H1 (cell line): ENCODE measurements around the gene MUC22. TPM values are rescaled to one million over a fixed set of nuclear protein-coding genes. Genes with fewer than 3 reads are reported as not detected.

ENCODE experiments used
- CTCF ChIA-PET: fragments of 300-600 bp; sonication (Branson Sonifier 250); formaldehyde crosslinking; loops from one replicate; lab custom pipeline; 2021; ENCODE audit not compliant: partially characterized antibody; lab: Charles Lee
- POLR2A ChIA-PET: fragments of 300-600 bp; sonication (Branson Sonifier 250); formaldehyde crosslinking; loops from one replicate; lab custom pipeline; 2021; ENCODE audit warnings: inconsistent platforms; ENCODE audit not compliant: partially characterized antibody; lab: Charles Lee
- DNase-seq, 2 experiments: peaks; one replicate each; pipeline versions ENCODE4 v3.0.0 to v3.0.0-alpha.2; 2010 to 2022; ENCODE audit warnings: low spot score in 2 of 2, low read depth in 1 of 2, mixed read lengths in 1 of 2
- FAIRE-seq: peaks from 2 replicates; lab custom pipeline; 2011; peaks lifted over from hg19 to GRCh38; lab: Jason Lieb, UNC
- H2AFZ ChIP-seq: 2 replicates; pipeline ENCODE4 v1.8.1; 2012; ENCODE audit warnings: low read length, inconsistent platforms
- H2AK5ac ChIP-seq: 2 replicates; pipeline ENCODE4 v1.6.1; 2013; ENCODE audit warnings: low read depth, low read length
- H2BK120ac ChIP-seq: replicated peaks from 2 replicates; pipeline ENCODE3; 2013; ENCODE audit warnings: low read depth, low read length, inconsistent platforms
- H2BK12ac ChIP-seq: 2 replicates; pipeline ENCODE4 v1.6.1; 2013; ENCODE audit warnings: low read depth, low read length
- H2BK15ac ChIP-seq: 2 replicates; pipeline ENCODE4 v1.6.1; 2013; ENCODE audit warnings: low read length
- H2BK20ac ChIP-seq: 2 replicates; pipeline ENCODE4 v1.6.1; 2013; ENCODE audit warnings: low read length
- H2BK5ac ChIP-seq: 2 replicates; pipeline ENCODE4 v1.6.1; 2013; ENCODE audit warnings: low read depth, low read length
- H3K14ac ChIP-seq: 2 replicates; pipeline ENCODE4 v1.6.1; 2013; ENCODE audit warnings: inconsistent platforms; ENCODE audit not compliant: insufficient read length
- H3K18ac ChIP-seq: 2 replicates; pipeline ENCODE4 v1.6.1; 2013; ENCODE audit warnings: low read length; ENCODE audit errors: extremely low read depth
- H3K23ac ChIP-seq: 2 replicates; pipeline ENCODE4 v1.6.1; 2013; ENCODE audit warnings: inconsistent platforms; ENCODE audit not compliant: insufficient read length
- H3K23me2 ChIP-seq: 2 replicates; pipeline ENCODE4 v1.6.1; 2013; ENCODE audit warnings: low read depth, low read length
- H3K27ac ChIP-seq: 2 replicates; pipeline ENCODE4 v1.6.1; 2011; ENCODE audit warnings: low read depth, low read length, inconsistent platforms
- H3K27me3 ChIP-seq, 4 experiments: replicated peaks in 1 of 4; 1 replicate in 1 of 4; 2 replicates in 3 of 4; pipeline versions ENCODE4 v1.6.1 to v1.8.1; 2011 to 2013; ENCODE audit warnings: low read length in 3 of 4, mild to moderate bottlenecking in 3 of 4, inconsistent platforms in 2 of 4, mixed read lengths in 2 of 4, moderate library complexity in 1 of 4; ENCODE audit not compliant: control insufficient read depth in 3 of 4, insufficient read depth in 3 of 4; ENCODE audit errors: extremely low read depth in 1 of 4
- H3K36me3 ChIP-seq, 4 experiments: 2 replicates each; pipeline versions ENCODE4 v1.6.1 to v1.8.1; 2011 to 2013; ENCODE audit warnings: mild to moderate bottlenecking in 4 of 4, low read length in 3 of 4, moderate library complexity in 2 of 4, control low read depth in 1 of 4, inconsistent platforms in 1 of 4; ENCODE audit not compliant: insufficient read depth in 4 of 4, control insufficient read depth in 2 of 4
- H3K4ac ChIP-seq: replicated peaks from 2 replicates; pipeline ENCODE3; 2013; ENCODE audit warnings: low read length, low read depth, mixed read lengths, inconsistent platforms; ENCODE audit not compliant: insufficient read length
- H3K4me1 ChIP-seq, 4 experiments: replicated peaks in 1 of 4; 1 replicate in 1 of 4; 2 replicates in 3 of 4; pipeline versions ENCODE4 v1.6.1 to v1.8.1; 2011 to 2013; ENCODE audit warnings: low read length in 3 of 4, inconsistent platforms in 2 of 4, mixed read lengths in 1 of 4; ENCODE audit not compliant: insufficient read depth in 4 of 4, control insufficient read depth in 3 of 4
- H3K4me2 ChIP-seq, 2 experiments: 2 replicates each; pipeline versions ENCODE4 v1.6.1 to v1.8.1; 2011 to 2013; ENCODE audit warnings: low read depth in 2 of 2, low read length in 2 of 2, control low read depth in 1 of 2, inconsistent platforms in 1 of 2, mild to moderate bottlenecking in 1 of 2; ENCODE audit not compliant: insufficient read depth in 1 of 2
- H3K4me3 ChIP-seq, 4 experiments: fragments of 200-600, 300-600 bp in 1 of 4; sonication (generic), shearing (Covaris generic), sonication (Bioruptor Twin) in 1 of 4; 2 replicates each; pipeline versions ENCODE4 v1.5.1 to v1.8.1; 2011 to 2016; ENCODE audit warnings: low read length in 4 of 4, low read depth in 3 of 4, control low read depth in 2 of 4, inconsistent platforms in 2 of 4, mild to moderate bottlenecking in 2 of 4, mixed read lengths in 1 of 4, moderate library complexity in 1 of 4; ENCODE audit not compliant: insufficient read depth in 2 of 4; ENCODE audit errors: extremely low read depth in 1 of 4
- H3K56ac ChIP-seq: replicated peaks from 2 replicates; pipeline ENCODE3; 2013; ENCODE audit warnings: low read depth, mild to moderate bottlenecking, mixed read lengths, low read length, inconsistent platforms; ENCODE audit not compliant: insufficient read length
- H3K79me1 ChIP-seq: 2 replicates; pipeline ENCODE4 v1.6.1; 2013; ENCODE audit warnings: low read depth, low read length, control low read depth
- H3K79me2 ChIP-seq, 2 experiments: 2 replicates each; pipeline versions ENCODE4 v1.6.1 to v1.8.1; 2012 to 2013; ENCODE audit warnings: low read length in 2 of 2, mild to moderate bottlenecking in 2 of 2, inconsistent platforms in 1 of 2; ENCODE audit not compliant: insufficient read depth in 2 of 2, control insufficient read depth in 1 of 2
- H3K9ac ChIP-seq, 4 experiments: replicated peaks in 1 of 4; 1 replicate in 1 of 4; 2 replicates in 3 of 4; pipeline versions ENCODE4 v1.6.1 to v1.8.1; 2011 to 2013; ENCODE audit warnings: low read depth in 3 of 4, low read length in 3 of 4, control low read depth in 2 of 4, mild to moderate bottlenecking in 2 of 4, moderate library complexity in 2 of 4, inconsistent platforms in 1 of 4; ENCODE audit errors: extremely low read depth in 1 of 4
- H3K9me3 ChIP-seq, 2 experiments: 2 replicates each; pipeline versions ENCODE4 v1.6.1 to v1.8.1; 2012 to 2013; ENCODE audit warnings: mild to moderate bottlenecking in 2 of 2, moderate library complexity in 2 of 2, control low read depth in 1 of 2, inconsistent platforms in 1 of 2, low read depth in 1 of 2, low read length in 1 of 2, mixed read lengths in 1 of 2; ENCODE audit not compliant: insufficient read depth in 2 of 2
- H4K20me1 ChIP-seq, 2 experiments: replicated peaks in 1 of 2; 2 replicates each; pipeline versions ENCODE3 to v1.8.1; 2011 to 2013; ENCODE audit warnings: inconsistent platforms in 2 of 2, low read length in 2 of 2, mild to moderate bottlenecking in 1 of 2; ENCODE audit not compliant: insufficient read depth in 2 of 2, control insufficient read depth in 1 of 2
- H4K5ac ChIP-seq: 2 replicates; pipeline ENCODE4 v1.6.1; 2013; ENCODE audit warnings: low read length, low read depth, mixed read lengths, inconsistent platforms; ENCODE audit not compliant: insufficient read length
- H4K8ac ChIP-seq: 2 replicates; pipeline ENCODE4 v1.8.0; 2013; ENCODE audit warnings: mild to moderate bottlenecking, moderate library complexity, low read length, inconsistent platforms; ENCODE audit not compliant: insufficient read depth; ENCODE audit errors: extremely low read depth
- H4K91ac ChIP-seq: replicated peaks from 2 replicates; pipeline ENCODE3; 2013; ENCODE audit warnings: low read length, mixed read lengths, inconsistent platforms; ENCODE audit not compliant: insufficient read length
- BACH1 ChIP-seq: IDR thresholded peaks from 2 replicates; pipeline ENCODE4 v1.6.1; 2012; ENCODE audit warnings: low read length, improper control_type of control experiment
- CREB1 ChIP-seq: IDR thresholded peaks from 2 replicates; pipeline ENCODE4 v1.6.1; 2012; ENCODE audit warnings: inconsistent platforms
- JUND ChIP-seq: IDR thresholded peaks from 2 replicates; pipeline ENCODE4 v1.6.1; 2011; ENCODE audit warnings: mild to moderate bottlenecking, improper control_type of control experiment, low read length
- KDM4A ChIP-seq: IDR thresholded peaks from one replicate; pipeline ENCODE4 v1.7.1; 2012; ENCODE audit warnings: low read depth, mild to moderate bottlenecking, moderate library complexity, low read length, inconsistent platforms; ENCODE audit not compliant: severe bottlenecking
- NRF1 ChIP-seq: IDR thresholded peaks from 2 replicates; pipeline ENCODE4 v1.6.1; 2011; ENCODE audit warnings: mild to moderate bottlenecking, low read depth, low read length, improper control_type of control experiment
- PHF8 ChIP-seq: fragments of 200-600 bp; sonication (generic); conservative IDR thresholded peaks from 2 replicates; pipeline ENCODE4 v1.7.1; 2012; ENCODE audit warnings: low read depth, mild to moderate bottlenecking, inconsistent platforms, low read length, moderate library complexity
- SAP30 ChIP-seq: fragments of 300-600 bp; sonication (generic); IDR thresholded peaks from 2 replicates; pipeline ENCODE4 v1.7.1; 2012; ENCODE audit warnings: low read length, moderate library complexity, mild to moderate bottlenecking, inconsistent platforms; ENCODE audit not compliant: insufficient read depth, insufficient replicate concordance
- TAF1 ChIP-seq: IDR thresholded peaks from 2 replicates; pipeline ENCODE4 v1.6.1; 2011; ENCODE audit warnings: mild to moderate bottlenecking, low read depth, low read length
- WGBS, 2 experiments: shearing (Covaris generic) in 1 of 2; methylation state at CpG; one replicate each; pipeline versions ENCODE4 v1.1.6 to v1.1.7; 2013 to 2015; ENCODE audit warnings: low lambda C conversion rate in 2 of 2, mixed read lengths in 2 of 2, inconsistent platforms in 1 of 2, low coverage in 1 of 2, missing lambda C conversion rate in 1 of 2; ENCODE audit not compliant: insufficient replicate concordance in 2 of 2, insufficient coverage in 1 of 2, insufficient read length in 1 of 2; ENCODE audit errors: extremely low coverage in 1 of 2, missing lambda C conversion rate in 1 of 2; 5-methylcytosine and 5-hydroxymethylcytosine counted together
- polyA plus RNA-seq, 7 experiments: library from polyadenylated mRNA; depleted of rRNA in 3 of 7; stranded (reverse) in 5 of 7; unstranded in 2 of 7; fragments of >200 nt in 5 of 7; fragments of 200-250 nt in 2 of 7; gene quantifications; 1 replicate in 5 of 7; 2 replicates in 1 of 7; 4 replicates in 1 of 7; pipeline versions ENCODE4 v1.2.1 to v1.2.3, GENCODE V29; 2011 to 2013; ENCODE audit warnings: missing spikeins in 2 of 7, mixed read lengths in 2 of 7
- total RNA-seq: library from RNA; stranded (reverse); fragmentation: NEBNext Ultra II Directional; extraction: Animal tissue kit (Norgen Biotek cat#: 25700); gene quantifications from 2 replicates; pipeline ENCODE4 v1.2.1, GENCODE V29; 2021

The MUC22 gene
- total and polyA plus RNA-seq, 2 of the 8 experiments (the other 6 are each of a cell fraction or from before 2014, with no cell fraction given): 0.02 TPM; not detected in 1

GRCh38 chr6:31016659-31017299 lies 6.5 kb downstream of the MUC22 start:
- Histone ChIP-seq H3K4me1 (no peaks in the 10 kb centered on the region; a peak in 1 of 7 replicates), H3K9ac (no peak overlapping the region), H3K14ac (no peak overlapping the region), H2AFZ (no peak overlapping the region), H4K20me1 (no peaks in the 10 kb centered on the region), H2BK120ac (no peak overlapping the region), H3K23ac (no peak overlapping the region), H2AK5ac (no peak overlapping the region), H3K56ac (no peak overlapping the region), H3K18ac (no peak overlapping the region), H3K9me3 (peaks cover 6 to 11% of the 10 kb centered on the region in 2 experiments; a peak in 2 of 4 replicates), H3K79me1 (no peaks in the 10 kb centered on the region), H3K27me3 (no peaks in the 10 kb centered on the region; a peak in 1 of 7 replicates), H2BK12ac (no peak overlapping the region), H3K36me3 (peaks cover 0 to 5% (median 0%) of the 10 kb centered on the region in 4 experiments; a peak in 1 of 8 replicates), H3K27ac (no peak overlapping the region), H2BK15ac (no peak overlapping the region), H3K79me2 (no peaks in the 10 kb centered on the region), H2BK5ac (no peak overlapping the region), H4K8ac (peak overlapping the region; percentile 23; the same call in 1 of the 2 replicates), H3K4me2 (no peak overlapping the region), H2BK20ac (no peak overlapping the region), H3K4me3 (no peak overlapping the region), H4K91ac (no peak overlapping the region), H3K4ac (no peak overlapping the region), H4K5ac (no peak overlapping the region), H3K23me2 (no peaks in the 10 kb centered on the region)
- WGBS, 2 experiments: 92% methylated on average over 31 of the region's 36 CpGs; no CpG with 5 or more reads in 1 of the 2 experiments
- FAIRE-seq: no peak
- ChIA-PET CTCF (interaction anchor here (0.7 to 2.9 kb wide), 4 partner anchors 9 to 210 kb away, joined by 3 to 12 read pairs (median 6); no protein-coding TSS in a partner anchor), POLR2A (interaction anchor here (0.6 to 1.1 kb wide), 3 partner anchors 40 to 356 kb away, joined by 3 to 6 read pairs (median 3); no protein-coding TSS in a partner anchor)
- DNase-seq: no peak
- TF ChIP-seq KDM4A (no peak), JUND (no peak), SAP30 (no peak), CREB1 (no peak), NRF1 (no peak), TAF1 (no peak), PHF8 (no peak), BACH1 (no peak)
